Fibroblast of skin of scalp (primary cell): ENCODE data around the gene CYP2R1.
"Not testable (repeated sequence)": the region's sequence is repeated elsewhere in the genome, so short reads cannot be mapped to it uniquely, and the experiment has no call there.

Experiments
- DNase-seq: peaks from one replicate; pipeline ENCODE4 v3.0.0-alpha.2; 2013

CYP2R1 gene

DNA sequence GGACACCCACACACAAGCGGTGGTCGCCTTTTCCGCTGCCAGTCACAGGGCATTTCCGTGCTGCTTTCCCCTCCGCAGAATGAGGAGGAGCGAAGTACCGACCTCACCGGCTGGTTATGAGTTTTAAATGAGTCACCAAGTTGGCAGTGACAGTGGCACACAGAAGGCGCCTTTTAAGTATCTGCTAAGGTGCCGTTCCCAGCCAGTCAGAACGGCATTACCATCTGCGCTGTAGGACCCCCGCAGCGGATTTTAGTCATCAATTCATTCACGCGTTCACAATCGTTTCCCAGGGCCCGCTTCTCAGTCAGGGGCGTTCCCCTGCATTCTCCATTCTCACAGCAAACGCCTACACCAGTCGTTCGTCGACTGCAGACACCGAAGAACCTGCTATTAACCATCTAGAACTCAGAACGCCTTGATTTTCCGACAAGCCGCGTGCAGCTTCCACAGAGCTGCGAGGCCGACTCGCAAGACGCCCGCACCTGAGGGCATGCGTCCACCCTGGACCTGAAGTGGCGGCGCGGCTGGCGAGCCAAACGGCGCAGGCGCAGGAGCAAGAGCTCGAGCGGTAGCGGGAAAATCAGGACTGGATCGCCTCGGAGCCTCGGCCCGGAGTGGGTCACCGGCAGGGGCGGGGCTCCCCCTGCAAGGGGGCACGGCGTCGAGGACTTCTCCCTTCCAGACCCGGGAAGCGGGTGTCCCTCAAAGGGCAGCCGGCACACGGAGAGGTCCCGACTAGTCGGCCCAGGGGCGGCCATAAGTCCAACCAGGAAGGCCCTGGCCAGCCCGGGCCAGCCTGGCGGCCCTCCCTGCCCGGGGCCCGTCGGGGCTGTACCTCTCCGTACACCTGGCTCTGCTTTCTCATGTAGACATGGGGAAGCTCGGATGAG is 642 bp downstream of the CYP2R1 start:
- DNase-seq, result peak; percentile 87

- DNase-seq, result no peak
Measured at GRCh38 chr11:14886513-14886912, 5.5 kb downstream of the CYP2R1 start.

DNA sequence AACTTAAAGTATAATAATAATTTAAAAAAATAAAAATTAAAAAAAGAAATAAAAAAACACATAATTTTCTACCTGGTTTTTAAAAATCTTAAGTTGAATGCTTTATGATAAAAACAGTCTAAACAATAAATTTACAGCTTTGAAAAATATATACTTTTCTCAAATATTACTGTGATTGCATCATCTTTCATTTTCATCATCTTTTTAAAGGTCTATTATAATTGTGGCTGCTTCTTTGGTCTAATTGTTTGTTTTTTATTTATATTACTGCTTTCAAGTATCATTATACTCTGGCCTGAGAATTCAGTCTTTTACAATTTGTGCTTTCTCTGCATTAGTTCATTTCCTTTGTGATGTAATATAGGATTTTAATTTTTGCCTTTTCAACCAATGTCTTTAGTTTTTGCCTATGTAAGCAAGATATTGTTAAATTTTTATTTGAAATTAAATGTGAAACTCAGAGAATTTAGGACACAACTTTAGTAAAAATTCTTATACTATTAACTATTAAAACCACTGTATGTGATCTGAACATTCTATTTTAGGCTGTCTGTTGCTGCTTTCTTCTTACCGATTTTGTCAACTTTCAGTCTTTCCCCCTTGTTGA is 7.3 kb downstream of the CYP2R1 start:
- DNase-seq, result no peak

GRCh38 chr11:14883683-14884082 is 8.3 kb downstream of the CYP2R1 start:
- not testable (repeated sequence) for DNase-seq

- no peak for DNase-seq
Measured at GRCh38 chr11:14882196-14882595, 9.8 kb downstream of the CYP2R1 start.

- no peak for DNase-seq
Measured at GRCh38 chr11:14881576-14882193, 10.3 kb downstream of the CYP2R1 start.

DNA sequence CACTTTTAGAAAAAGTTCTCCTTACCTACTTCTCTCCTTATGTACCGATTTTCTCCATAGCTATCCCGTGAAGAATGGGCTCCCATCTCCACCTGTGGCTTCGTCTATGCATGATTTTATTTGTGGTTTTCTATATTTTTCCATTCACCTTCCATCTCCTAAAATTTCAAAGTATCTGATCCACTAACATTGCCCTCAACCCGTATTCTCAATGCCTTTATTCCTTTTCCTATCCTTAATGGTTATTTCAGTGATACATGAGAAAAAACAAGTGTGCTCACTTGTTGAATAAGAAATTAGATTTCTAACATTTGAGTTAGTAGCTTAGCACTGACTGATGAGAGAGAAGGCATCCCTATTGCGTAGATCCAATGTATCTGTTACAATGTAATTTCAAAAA is 16.9 kb downstream of the CYP2R1 start:
- DNase-seq, result no peak

DNA sequence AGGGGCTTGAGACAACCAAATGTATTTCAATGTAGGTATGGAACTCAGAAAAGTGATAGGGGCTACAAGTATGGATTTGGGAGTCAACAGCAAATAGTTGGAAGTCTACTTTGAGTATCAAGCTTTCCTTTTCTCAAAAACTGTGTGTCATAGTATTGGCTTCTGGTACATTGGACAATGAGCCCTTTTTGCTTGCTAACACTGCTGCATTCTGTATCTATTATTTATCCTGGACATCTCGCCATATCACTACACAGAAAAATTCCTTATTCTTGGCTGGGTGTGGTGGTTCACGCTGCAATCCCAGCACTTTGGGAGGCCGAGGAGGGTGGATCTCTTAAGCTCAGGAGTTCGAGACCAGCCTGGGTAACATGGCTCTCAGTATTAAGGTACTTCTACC is 18.4 kb downstream of the CYP2R1 start:
- no peak for DNase-seq

- no peak for DNase-seq
Measured at GRCh38 chr11:14872032-14872431, 20.0 kb downstream of the CYP2R1 start.

- not testable (repeated sequence) for DNase-seq
Measured at GRCh38 chr11:14863775-14864174, 28.3 kb downstream of the CYP2R1 start.

DNA sequence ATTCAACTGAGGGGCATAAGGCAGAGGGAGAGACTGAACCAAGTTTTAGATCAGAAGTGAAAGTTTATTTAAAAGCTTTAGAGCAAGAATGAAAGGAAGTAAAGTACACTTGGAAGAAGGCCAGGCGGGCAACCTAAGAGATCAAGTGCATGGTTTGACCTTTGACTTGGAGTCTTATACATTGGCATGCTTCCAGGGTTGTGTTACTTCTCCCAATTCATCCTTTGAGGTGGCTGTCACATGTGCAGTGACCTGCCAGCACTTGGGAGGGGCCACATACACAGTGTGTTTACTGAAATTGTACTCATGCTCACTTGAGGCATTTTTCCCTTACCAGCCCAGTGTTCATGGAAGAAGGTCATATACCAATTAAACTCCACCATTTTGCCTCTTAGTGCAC is 30.4 kb downstream of the CYP2R1 start:
- DNase-seq, result no peak

- DNase-seq, result no peak
Measured at GRCh38 chr11:14860511-14860910, 31.5 kb downstream of the CYP2R1 start.

DNA sequence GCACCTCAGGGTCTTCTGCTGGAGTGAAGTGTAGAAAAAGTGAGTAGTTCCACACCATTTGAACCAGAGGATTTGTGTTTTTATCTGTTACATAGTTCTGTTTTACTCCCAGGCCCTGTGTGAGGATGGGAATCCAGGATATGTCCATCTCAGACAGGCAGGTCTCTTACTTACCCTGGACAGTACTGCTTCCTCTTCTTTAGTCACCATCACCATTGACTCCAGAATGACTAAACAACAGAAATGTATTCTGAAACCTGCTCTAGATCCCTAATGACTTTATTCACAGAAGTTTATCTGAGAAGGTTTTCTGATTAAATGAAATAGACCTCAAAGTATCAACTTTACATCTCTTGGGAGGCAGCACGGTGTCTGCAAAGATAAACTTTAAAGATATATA is 33.6 kb downstream of the CYP2R1 start:
- no peak for DNase-seq

- DNase-seq, result no peak
Measured at GRCh38 chr11:14857621-14858020, 34.4 kb downstream of the CYP2R1 start.

DNA sequence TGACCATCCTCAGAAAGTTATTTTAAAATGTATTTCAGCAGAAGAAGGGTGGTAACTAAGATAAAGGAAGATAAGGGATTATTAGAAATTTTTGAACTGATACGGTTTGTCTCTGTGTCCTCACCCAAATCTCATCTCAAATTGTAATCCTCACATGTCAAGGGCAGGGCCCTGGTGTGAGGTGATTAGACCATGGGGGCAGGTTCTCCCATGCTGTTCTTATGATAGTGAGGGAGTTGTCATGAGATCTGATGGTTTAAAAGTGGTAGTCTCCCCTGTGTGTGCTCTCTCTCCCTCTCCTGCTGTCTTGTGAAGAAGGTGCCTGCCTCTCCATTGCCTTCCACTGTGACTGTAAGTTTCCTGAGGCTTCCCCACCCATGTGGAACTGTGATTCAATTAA is 36.1 kb downstream of the CYP2R1 start:
- DNase-seq, result no peak

GRCh38 chr11:14854057-14854456 is 38.0 kb downstream of the CYP2R1 start:
- no peak for DNase-seq

DNA sequence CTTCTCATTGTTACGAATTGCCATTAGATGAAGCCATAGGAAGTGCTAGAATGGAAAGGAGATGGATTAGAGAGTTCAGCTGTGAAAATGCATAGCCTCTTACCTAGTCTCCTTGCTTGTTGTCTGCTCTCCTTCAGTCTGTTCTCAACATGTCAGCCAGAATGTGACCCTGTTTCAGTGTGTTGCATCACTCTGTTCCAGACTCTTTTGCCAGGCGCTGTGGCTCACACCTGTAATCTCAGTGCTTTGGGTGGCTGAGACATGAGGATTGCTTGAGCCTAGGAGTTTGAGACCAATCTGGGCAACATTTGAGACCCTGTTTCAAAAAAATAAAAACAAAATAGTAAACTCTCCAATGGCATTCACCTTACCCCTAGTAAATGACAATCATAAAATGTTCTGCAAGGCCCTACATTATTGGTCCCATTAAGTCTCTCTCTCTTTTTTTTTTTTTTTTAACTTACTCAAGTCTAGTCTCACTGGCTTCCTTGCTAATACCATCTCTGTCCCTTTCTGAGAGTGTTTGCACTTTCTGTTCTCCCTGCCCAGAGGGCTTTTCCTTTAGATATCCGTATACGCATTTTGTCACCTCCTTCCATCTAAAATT is 39.4 kb downstream of the CYP2R1 start:
- DNase-seq, result no peak

DNA sequence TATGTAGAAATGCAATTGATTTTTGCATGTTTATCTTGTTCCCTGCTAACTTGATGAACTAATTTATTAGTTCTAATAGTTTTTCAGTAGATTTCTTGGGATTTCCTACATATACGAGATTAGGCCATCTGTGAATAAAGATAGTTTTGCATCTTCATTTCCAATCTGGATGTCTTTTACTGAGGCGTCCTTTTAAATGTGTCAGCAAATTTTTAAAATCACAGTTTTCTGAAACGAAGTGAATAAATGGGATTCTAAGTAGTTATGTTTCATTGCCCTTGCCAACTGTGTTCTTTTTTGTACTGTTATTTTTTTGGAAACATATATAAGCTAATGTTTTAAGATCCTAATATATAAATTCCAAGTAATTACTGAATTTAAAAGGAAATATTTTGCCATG is 50.0 kb downstream of the CYP2R1 start:
- no peak for DNase-seq

GRCh38 chr11:14835496-14836492 is 56.2 kb downstream of the CYP2R1 start:
- DNase-seq, result no peak
